ENCODE measurements around the gene TMBIM1. TPM values are rescaled to one million over a fixed set of nuclear protein-coding genes. Genes with fewer than 3 reads are reported as not detected.

TMBIM1 gene
- total RNA-seq, 4 donors from 2014 or later: 183 to 282 (median 202) TPM

DNA sequence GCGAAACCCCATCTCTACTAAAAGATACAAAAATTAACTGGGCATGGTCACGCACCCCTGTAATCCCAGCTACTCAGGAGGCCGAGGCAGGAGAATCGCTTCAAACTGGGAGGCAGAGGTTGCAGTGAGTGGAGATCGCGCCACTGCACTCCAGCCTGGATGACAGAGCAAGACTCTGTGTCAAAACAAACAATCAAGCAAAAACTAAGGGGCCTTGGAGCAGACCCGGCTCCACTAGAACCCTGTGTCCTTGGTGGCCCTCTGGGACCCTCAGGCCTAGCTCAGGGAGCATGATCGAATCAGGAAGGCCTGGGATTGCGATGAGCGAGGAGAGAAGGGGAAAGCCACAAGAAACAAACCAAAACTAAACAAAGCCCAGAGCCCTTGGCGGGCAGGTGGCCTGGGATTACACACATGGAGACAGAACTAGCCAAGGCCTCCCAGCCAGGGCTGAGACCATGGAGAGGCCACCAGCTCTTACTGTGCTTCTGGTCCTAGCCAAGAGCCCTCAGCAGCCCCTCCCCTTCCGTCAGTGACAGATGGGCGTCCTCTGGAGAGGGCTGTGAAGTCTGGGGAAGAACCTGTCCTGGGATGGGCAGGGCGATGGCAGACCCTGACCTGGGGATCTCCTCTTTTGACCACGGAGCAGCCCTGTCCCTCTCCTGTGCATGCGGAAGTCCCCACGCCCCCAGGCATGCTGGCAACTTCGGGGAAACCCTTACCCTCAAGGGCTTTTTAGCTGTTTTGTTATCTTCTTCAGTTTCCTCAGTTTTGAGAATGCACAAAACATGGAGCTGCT is 36.9 kb upstream of the TMBIM1 start:
- Histone ChIP-seq H3K27me3 (no peaks in the 10 kb centered on the region), H3K27ac (peak overlapping the region in 3 of 4 donors; percentile 0 to 58 (median 47)), H3K4me3 (no peak overlapping the region), H3K36me3 (no peaks in the 10 kb centered on the region), H3K9me3 (no peaks in the 10 kb centered on the region), H3K4me1 (peaks cover 0 to 47% (median 10%) of the 10 kb centered on the region in 4 donors)
- TF ChIP-seq EP300 (IDR thresholded peaks at IDR 0.05): no peak
- TF ChIP-seq POLR2A (IDR thresholded peaks at IDR 0.05): no peak
- no peak for TF ChIP-seq CTCF (IDR thresholded peaks at IDR 0.05)
- 82 to 88% methylated on average over 18 of the region's 18 CpGs for WGBS, 2 donors
- no peak for DNase-seq (ENCODE audit: low spot score in 2 of 2)

GRCh38 chr2:218328294-218328693 is 36.0 kb upstream of the TMBIM1 start:
- H3K4me1 ChIP-seq: peaks cover 0 to 57% (median 17%) of the 10 kb centered on the region in 4 donors
- H3K27me3 ChIP-seq: no peaks in the 10 kb centered on the region
- no peaks in the 10 kb centered on the region for H3K9me3 ChIP-seq
- no peak for TF ChIP-seq POLR2A (IDR thresholded peaks at IDR 0.05)
- no peak for TF ChIP-seq EP300 (IDR thresholded peaks at IDR 0.05)
- no peak for TF ChIP-seq CTCF (IDR thresholded peaks at IDR 0.05)
- no peak for DNase-seq (ENCODE audit: low spot score in 2 of 2)
- H3K36me3 ChIP-seq: no peaks in the 10 kb centered on the region
- H3K4me3 ChIP-seq: no peak overlapping the region
- 98% methylated on average over 2 of the region's 2 CpGs for WGBS, 2 donors
- no peak overlapping the region for H3K27ac ChIP-seq

DNA sequence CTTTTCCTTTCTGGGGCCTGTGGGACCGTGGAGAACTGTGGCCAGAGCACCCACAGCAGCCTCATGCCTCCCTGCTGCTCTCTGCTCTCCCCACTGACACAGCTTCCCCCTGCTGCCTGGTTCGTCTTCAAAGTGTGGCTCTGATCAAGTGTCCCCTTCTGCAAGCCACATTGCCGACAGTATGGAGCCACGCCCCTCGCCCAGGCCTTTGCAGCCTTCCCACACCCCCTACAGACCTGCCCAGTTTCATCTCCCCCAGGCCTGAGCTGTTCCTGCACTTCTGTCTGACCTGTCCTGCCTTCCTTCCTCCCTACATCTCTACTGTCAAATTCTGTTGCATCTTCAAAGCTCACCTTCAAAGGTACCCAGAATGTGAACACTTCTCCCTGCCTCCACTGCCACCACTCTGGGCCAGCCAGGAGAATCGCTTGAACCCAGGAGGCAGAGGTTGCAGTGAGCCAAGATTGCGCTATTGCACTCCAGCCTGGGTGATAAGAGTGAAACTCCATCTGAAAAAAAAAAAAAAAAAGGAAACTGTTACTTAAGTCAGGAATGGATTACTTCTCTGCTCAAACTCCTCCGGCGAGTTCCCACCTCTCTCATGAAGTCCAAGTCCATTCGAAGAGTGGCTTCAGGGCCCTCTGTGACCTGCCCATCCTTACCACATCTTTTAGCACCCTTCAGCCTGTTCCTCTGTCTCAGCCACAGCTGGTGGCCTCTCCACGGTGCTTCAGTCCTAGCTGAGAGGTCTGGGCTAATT is 35.3 kb upstream of the TMBIM1 start:
- H3K4me3 ChIP-seq: no peak overlapping the region
- H3K36me3 ChIP-seq: no peaks in the 10 kb centered on the region
- no peak for TF ChIP-seq EP300 (IDR thresholded peaks at IDR 0.05)
- no peak for TF ChIP-seq POLR2A (IDR thresholded peaks at IDR 0.05)
- no peak for TF ChIP-seq CTCF (IDR thresholded peaks at IDR 0.05)
- no peaks in the 10 kb centered on the region for H3K9me3 ChIP-seq
- DNase-seq (ENCODE audit: low spot score in 2 of 2): no peak
- no peaks in the 10 kb centered on the region for H3K27me3 ChIP-seq
- peak overlapping the region in 1 of 4 donors; percentile 30 for H3K27ac ChIP-seq
- WGBS, 2 donors: 73 to 77% methylated on average over 11 of the region's 11 CpGs
- peaks cover 0 to 58% (median 20%) of the 10 kb centered on the region in 4 donors for H3K4me1 ChIP-seq

DNA sequence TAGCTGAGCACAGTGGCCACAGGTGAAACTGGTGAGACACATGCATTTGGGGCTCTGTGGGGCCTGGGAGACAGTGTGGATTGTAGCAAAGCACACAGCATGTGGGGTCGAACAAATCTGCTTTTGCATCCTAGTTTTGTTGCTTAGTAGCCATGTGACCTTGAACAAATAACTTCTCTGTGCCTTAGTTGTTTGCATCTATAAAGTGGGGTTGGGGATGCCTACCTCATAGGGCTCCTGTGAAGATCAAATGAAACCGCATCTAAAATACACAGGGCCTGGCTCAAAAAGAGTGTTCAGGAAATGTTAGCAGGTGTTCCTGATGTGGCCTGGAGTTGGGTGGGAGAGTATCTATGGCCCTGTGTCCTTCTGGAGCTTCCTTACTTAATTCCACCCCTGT is 34.0 kb upstream of the TMBIM1 start:
- Histone ChIP-seq H3K27ac (no peak overlapping the region), H3K27me3 (no peaks in the 10 kb centered on the region), H3K4me1 (peaks cover 0 to 66% (median 26%) of the 10 kb centered on the region in 4 donors), H3K9me3 (no peaks in the 10 kb centered on the region), H3K4me3 (no peak overlapping the region), H3K36me3 (no peaks in the 10 kb centered on the region)
- no peak for TF ChIP-seq POLR2A (IDR thresholded peaks at IDR 0.05)
- no peak for TF ChIP-seq CTCF (IDR thresholded peaks at IDR 0.05)
- TF ChIP-seq EP300 (IDR thresholded peaks at IDR 0.05): no peak
- WGBS, 2 donors: 71 to 83% methylated on average over 2 of the region's 2 CpGs
- DNase-seq (ENCODE audit: low spot score in 2 of 2): no peak

Measured in tibial nerve (tissue), 4 donors.